Measurements from ENCODE around the gene CCDC57.
"Not testable (repeated sequence)": the region's sequence is repeated elsewhere in the genome, so short reads cannot be mapped to it uniquely, and the experiment has no call there.

Gene CCDC57

GRCh38 chr17:82151106-82151957, 61.3 kb downstream of the CCDC57 start:
- no peak for DNase-seq

- no peak for DNase-seq
These were observed 63.1 kb downstream of the CCDC57 start for GRCh38 chr17:82149401-82150099.

- DNase-seq, result no peak
These were observed 63.6 kb downstream of the CCDC57 start for GRCh38 chr17:82148997-82149396.

- DNase-seq, result no peak
These were observed 64.6 kb downstream of the CCDC57 start for GRCh38 chr17:82148011-82148410.

GRCh38 chr17:82146663-82147654, 65.7 kb downstream of the CCDC57 start:
- DNase-seq, result no peak

- DNase-seq, result no peak
These were observed 67.0 kb downstream of the CCDC57 start for GRCh38 chr17:82145550-82146155.

- no peak for DNase-seq
These were observed 69.3 kb downstream of the CCDC57 start for GRCh38 chr17:82143333-82143732.

GRCh38 chr17:82139961-82140360, 72.7 kb downstream of the CCDC57 start:
- not testable (repeated sequence) for DNase-seq

- DNase-seq, result no peak
These were observed 74.1 kb downstream of the CCDC57 start for GRCh38 chr17:82138511-82138992.

GRCh38 chr17:82134101-82134500, 78.5 kb downstream of the CCDC57 start:
- DNase-seq, result no peak

- DNase-seq, result not testable (repeated sequence)
These were observed 79.3 kb downstream of the CCDC57 start for GRCh38 chr17:82133166-82133953.

- no peak for DNase-seq
These were observed 83.5 kb downstream of the CCDC57 start for GRCh38 chr17:82129095-82129494.

- no peak for DNase-seq
These were observed 84.4 kb downstream of the CCDC57 start for GRCh38 chr17:82128287-82128686.

- DNase-seq, result no peak
These were observed 84.9 kb downstream of the CCDC57 start for GRCh38 chr17:82127704-82128103.

- no peak for DNase-seq
These were observed 85.4 kb downstream of the CCDC57 start for GRCh38 chr17:82127315-82127595.

GRCh38 chr17:82126556-82127314, 85.9 kb downstream of the CCDC57 start:
- DNase-seq, result no peak

- no peak for DNase-seq
These were observed 88.5 kb downstream of the CCDC57 start for GRCh38 chr17:82124101-82124500.

GRCh38 chr17:82121660-82122629, 90.7 kb downstream of the CCDC57 start:
- DNase-seq, result no peak

GRCh38 chr17:82121246-82121645, 91.4 kb downstream of the CCDC57 start:
- no peak for DNase-seq

- DNase-seq, result no peak
These were observed 92.5 kb downstream of the CCDC57 start for GRCh38 chr17:82120148-82120547.
